Measurements from ENCODE around the gene RIGI. TPM values are rescaled to one million over a fixed set of nuclear protein-coding genes. Genes with fewer than 3 reads are reported as not detected.
"Not testable (repeated sequence)": the region's sequence is repeated elsewhere in the genome, so short reads cannot be mapped to it uniquely, and the experiment has no call there.

RIGI gene
- total RNA-seq, 3 donors from 2014 or later = 2.5 to 4.1 (median 2.5) TPM

DNA sequence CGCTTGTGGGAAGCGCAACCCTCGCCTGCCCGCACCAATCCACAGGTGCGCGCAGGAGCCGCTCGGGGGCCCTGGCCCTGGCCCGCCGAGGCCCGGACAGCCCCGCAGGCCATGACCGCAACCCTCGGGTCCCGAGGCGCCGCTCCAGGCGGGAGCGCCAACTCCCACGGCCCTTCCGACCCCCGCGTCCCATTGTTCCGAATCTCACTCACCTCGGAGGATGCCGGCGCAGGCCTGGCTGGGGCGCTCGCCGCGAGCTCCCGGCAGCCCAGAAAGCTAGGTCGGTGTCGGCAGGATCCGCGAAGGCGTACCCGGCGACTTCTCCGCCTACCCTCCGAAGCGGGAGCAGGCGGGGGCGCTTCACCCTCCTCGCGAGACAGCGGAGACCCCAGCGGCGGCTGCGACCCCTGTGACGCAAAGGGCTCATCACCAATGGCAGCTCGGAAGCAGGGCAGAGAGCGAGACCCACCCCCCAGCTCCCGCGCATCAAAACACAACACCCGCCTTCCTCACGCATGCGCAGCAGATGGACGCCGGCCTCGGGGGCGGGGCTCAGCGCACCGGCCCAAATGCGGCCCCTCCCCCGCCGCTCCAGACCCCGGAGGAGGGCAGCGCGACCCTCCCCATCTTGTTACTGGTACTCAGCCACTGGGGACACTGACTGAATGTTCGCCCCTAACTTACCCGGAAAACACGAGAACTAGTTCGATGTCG, 24.7 kb upstream of the RIGI start:
- Mint-ChIP-seq H3K36me3 (ENCODE audit: insufficient read depth) (peaks cover 4% of the 10 kb centered on the region), H3K4me3 (peak overlapping the region; percentile 99), H3K9me3 (no peaks in the 10 kb centered on the region), H3K27me3 (ENCODE audit: low read depth) (no peaks in the 10 kb centered on the region), H3K4me1 (ENCODE audit: low read depth) (peaks cover 43% of the 10 kb centered on the region)
- DNase-seq (peak; percentile 94), ATAC-seq (peak; percentile 75 to 79)

GRCh38 chr9:32550150-32550561, 24.2 kb upstream of the RIGI start:
- peaks cover 44% of the 10 kb centered on the region for H3K4me1 Mint-ChIP-seq (ENCODE audit: low read depth)
- H3K27me3 Mint-ChIP-seq (ENCODE audit: low read depth) = no peaks in the 10 kb centered on the region
- ATAC-seq (no peak), DNase-seq (no peak)
- no peaks in the 10 kb centered on the region for H3K9me3 Mint-ChIP-seq
- peaks cover 4% of the 10 kb centered on the region for H3K36me3 Mint-ChIP-seq (ENCODE audit: insufficient read depth)
- peak overlapping the region; percentile 99 for H3K4me3 Mint-ChIP-seq

GRCh38 chr9:32548213-32548612, 22.2 kb upstream of the RIGI start:
- H3K27me3 Mint-ChIP-seq (ENCODE audit: low read depth); H3K4me3 Mint-ChIP-seq; ATAC-seq; DNase-seq; H3K9me3 Mint-ChIP-seq: not testable (repeated sequence)
- Mint-ChIP-seq H3K4me1 (ENCODE audit: low read depth) (peaks cover 38% of the 10 kb centered on the region), H3K36me3 (ENCODE audit: insufficient read depth) (peaks cover 11% of the 10 kb centered on the region)

DNA sequence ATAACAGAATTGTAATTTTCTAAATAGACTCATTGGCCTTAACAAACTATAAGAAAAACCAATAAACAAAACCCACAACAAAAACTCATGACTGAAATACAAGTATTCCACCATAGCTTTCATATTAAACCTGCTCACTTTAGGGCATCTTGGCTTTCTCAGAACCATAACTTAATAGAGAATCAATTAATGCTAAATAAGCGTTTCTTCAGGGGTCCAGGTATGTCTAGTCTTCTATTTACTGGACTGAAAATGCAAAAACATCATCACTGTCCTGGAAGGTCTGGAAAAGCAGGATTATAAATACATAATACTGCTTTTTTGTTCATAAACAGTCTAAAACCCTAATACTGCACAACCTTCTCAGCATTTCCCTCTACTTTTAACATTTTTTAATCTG, 19.9 kb upstream of the RIGI start:
- ATAC-seq (no peak), DNase-seq (no peak)
- no peaks in the 10 kb centered on the region for H3K27me3 Mint-ChIP-seq (ENCODE audit: low read depth)
- H3K4me1 Mint-ChIP-seq (ENCODE audit: low read depth) = peaks cover 38% of the 10 kb centered on the region
- no peak overlapping the region for H3K4me3 Mint-ChIP-seq
- peaks cover 27% of the 10 kb centered on the region for H3K36me3 Mint-ChIP-seq (ENCODE audit: insufficient read depth)
- no peaks in the 10 kb centered on the region for H3K9me3 Mint-ChIP-seq

DNA sequence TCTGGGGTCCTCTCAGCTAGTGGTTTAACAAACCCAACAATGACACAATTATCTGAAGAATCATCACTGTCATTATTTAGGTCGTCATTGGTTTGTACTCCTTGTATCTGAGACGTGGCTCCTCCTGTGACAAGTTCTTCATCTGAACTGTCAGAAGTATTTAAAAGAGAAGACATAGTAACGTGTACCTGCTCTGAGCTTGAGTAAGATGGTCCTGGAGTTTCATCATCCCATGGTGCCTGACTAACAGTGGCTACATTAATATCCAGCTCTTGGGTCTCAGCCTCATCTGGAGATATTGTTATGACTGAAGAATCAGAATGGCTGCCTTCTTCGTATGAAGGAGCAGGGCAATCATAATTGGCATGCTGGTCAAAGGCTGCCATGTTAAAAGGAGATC, 17.1 kb upstream of the RIGI start:
- Mint-ChIP-seq H3K27me3 (ENCODE audit: low read depth) (no peaks in the 10 kb centered on the region), H3K36me3 (ENCODE audit: insufficient read depth) (peaks cover 27% of the 10 kb centered on the region), H3K9me3 (no peaks in the 10 kb centered on the region), H3K4me1 (ENCODE audit: low read depth) (peaks cover 17% of the 10 kb centered on the region), H3K4me3 (no peak overlapping the region)
- ATAC-seq = no peak
- no peak for DNase-seq

DNA sequence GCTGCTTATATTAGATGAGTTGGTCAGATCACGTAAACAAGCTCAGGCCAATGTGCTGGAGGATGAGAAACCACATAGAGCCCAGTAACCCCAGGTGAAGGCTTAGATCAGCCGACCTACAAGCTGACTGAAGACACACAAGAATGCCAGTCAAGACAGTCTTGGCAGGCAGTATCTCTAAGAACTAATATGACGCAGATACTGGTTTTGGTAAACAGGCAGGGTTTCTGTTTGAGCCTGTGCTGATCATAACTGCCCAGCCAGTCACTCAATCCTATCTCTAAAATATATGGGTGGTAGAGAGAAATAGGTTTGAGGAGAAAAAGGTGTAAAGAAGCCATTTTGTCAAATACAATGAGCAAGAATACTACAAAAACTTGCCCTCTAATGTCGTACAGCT, 7.8 kb upstream of the RIGI start:
- Mint-ChIP-seq H3K4me1 (ENCODE audit: low read depth) (no peaks in the 10 kb centered on the region), H3K27me3 (ENCODE audit: low read depth) (no peaks in the 10 kb centered on the region), H3K9me3 (no peaks in the 10 kb centered on the region), H3K4me3 (no peak overlapping the region), H3K36me3 (ENCODE audit: insufficient read depth) (peaks cover 5% of the 10 kb centered on the region)
- ATAC-seq (no peak), DNase-seq (no peak)

DNA sequence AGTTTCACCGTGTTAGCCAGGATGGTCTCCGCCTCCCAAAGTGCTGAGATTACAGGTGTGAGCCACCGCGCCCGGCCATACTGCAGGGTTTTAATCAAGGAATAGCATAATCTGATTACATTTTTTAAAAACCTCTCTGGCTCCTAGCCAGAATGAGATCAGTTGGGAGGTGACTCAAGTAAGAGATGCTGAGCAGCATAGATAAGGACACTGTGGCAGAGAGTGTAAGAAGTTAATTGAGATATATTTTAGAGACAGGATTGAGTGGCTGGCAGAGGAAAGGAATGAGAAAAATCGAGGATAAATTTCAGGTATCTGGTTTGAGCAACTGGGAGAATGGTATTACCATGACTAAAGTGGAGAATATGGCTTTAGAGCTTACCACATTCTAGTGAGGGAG, 7.3 kb upstream of the RIGI start:
- DNase-seq = no peak
- H3K4me3 Mint-ChIP-seq = no peak overlapping the region
- no peaks in the 10 kb centered on the region for H3K27me3 Mint-ChIP-seq (ENCODE audit: low read depth)
- H3K9me3 Mint-ChIP-seq = no peaks in the 10 kb centered on the region
- H3K4me1 Mint-ChIP-seq (ENCODE audit: low read depth) = no peaks in the 10 kb centered on the region
- ATAC-seq = no peak
- H3K36me3 Mint-ChIP-seq (ENCODE audit: insufficient read depth) = peaks cover 5% of the 10 kb centered on the region

- Mint-ChIP-seq H3K36me3 (ENCODE audit: insufficient read depth) (peaks cover 16% of the 10 kb centered on the region), H3K27me3 (ENCODE audit: low read depth) (no peaks in the 10 kb centered on the region), H3K4me1 (ENCODE audit: low read depth) (peaks cover 46% of the 10 kb centered on the region), H3K9me3 (no peaks in the 10 kb centered on the region), H3K4me3 (peak overlapping the region; percentile 85)
- DNase-seq (no peak), ATAC-seq (no peak)
These were observed 682 bp upstream of the RIGI start for GRCh38 chr9:32526707-32527048.

DNA sequence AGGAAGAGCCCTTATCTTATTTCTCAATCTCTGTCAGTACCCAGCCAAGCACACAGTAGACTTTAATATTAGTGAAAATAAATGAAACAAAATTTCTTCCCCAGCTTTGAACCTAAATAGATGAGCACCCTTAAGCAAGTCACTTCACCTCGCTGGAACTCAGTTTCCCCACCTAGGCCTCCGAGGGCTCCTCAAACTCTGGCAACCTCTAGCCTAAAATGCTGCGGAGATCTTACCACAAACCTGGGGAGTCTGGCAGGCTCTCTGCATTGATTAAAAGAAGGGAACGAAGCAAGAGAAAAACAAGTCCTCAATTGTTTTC, 326 bp downstream of the RIGI start:
- Mint-ChIP-seq H3K27me3 (ENCODE audit: low read depth) (no peaks in the 10 kb centered on the region), H3K9me3 (no peaks in the 10 kb centered on the region), H3K4me3 (peak overlapping the region; percentile 85), H3K4me1 (ENCODE audit: low read depth) (peaks cover 52% of the 10 kb centered on the region), H3K36me3 (ENCODE audit: insufficient read depth) (peaks cover 17% of the 10 kb centered on the region)
- ATAC-seq (peak in 1 of 2 donors; percentile 22), DNase-seq (no peak)

- Mint-ChIP-seq H3K36me3 (ENCODE audit: insufficient read depth) (peaks cover 19% of the 10 kb centered on the region), H3K4me1 (ENCODE audit: low read depth) (peaks cover 55% of the 10 kb centered on the region), H3K9me3 (no peaks in the 10 kb centered on the region), H3K27me3 (ENCODE audit: low read depth) (no peaks in the 10 kb centered on the region), H3K4me3 (peak overlapping the region; percentile 85)
- DNase-seq = peak; percentile 8
- peak; percentile 46 to 48 for ATAC-seq
These were observed 896 bp downstream of the RIGI start for GRCh38 chr9:32524892-32525708.

GRCh38 chr9:32524558-32524891, 1.5 kb downstream of the RIGI start:
- not testable (repeated sequence) for DNase-seq; ATAC-seq; H3K27me3 Mint-ChIP-seq (ENCODE audit: low read depth); H3K9me3 Mint-ChIP-seq
- peaks cover 19% of the 10 kb centered on the region for H3K36me3 Mint-ChIP-seq (ENCODE audit: insufficient read depth)
- H3K4me3 Mint-ChIP-seq = peak overlapping the region; percentile 85
- peaks cover 57% of the 10 kb centered on the region for H3K4me1 Mint-ChIP-seq (ENCODE audit: low read depth)

GRCh38 chr9:32523910-32524309, 2.1 kb downstream of the RIGI start:
- Mint-ChIP-seq H3K36me3 (ENCODE audit: insufficient read depth) (peaks cover 19% of the 10 kb centered on the region), H3K4me3 (peak overlapping the region; percentile 85), H3K9me3 (no peaks in the 10 kb centered on the region), H3K4me1 (ENCODE audit: low read depth) (peaks cover 57% of the 10 kb centered on the region), H3K27me3 (ENCODE audit: low read depth) (no peaks in the 10 kb centered on the region)
- ATAC-seq (no peak), DNase-seq (no peak)

DNA sequence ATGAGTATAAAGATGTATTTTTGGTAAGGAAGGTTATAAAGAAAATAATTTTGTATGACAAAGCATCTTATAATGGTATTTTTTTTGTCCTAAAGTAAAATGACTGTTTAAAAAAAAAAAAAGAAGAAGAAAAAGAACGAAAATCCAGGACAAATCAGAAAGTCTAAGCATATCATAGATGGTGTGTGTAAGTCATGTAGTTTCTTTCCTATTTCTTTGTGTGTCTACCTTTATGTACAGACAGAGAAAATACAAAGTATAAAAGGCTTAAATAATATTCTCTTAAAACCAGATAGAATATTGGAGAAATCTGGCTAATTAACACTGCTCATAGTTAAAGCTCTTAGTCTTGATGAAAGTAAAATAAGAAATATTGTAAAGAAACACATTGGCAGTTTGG, 7.7 kb downstream of the RIGI start:
- Mint-ChIP-seq H3K9me3 (peaks cover 4% of the 10 kb centered on the region), H3K4me1 (ENCODE audit: low read depth) (peaks cover 47% of the 10 kb centered on the region), H3K4me3 (no peak overlapping the region), H3K27me3 (ENCODE audit: low read depth) (no peaks in the 10 kb centered on the region), H3K36me3 (ENCODE audit: insufficient read depth) (peaks cover 32% of the 10 kb centered on the region)
- no peak for DNase-seq
- ATAC-seq = no peak

- ATAC-seq = no peak
- Mint-ChIP-seq H3K4me1 (ENCODE audit: low read depth) (peaks cover 50% of the 10 kb centered on the region), H3K27me3 (ENCODE audit: low read depth) (no peaks in the 10 kb centered on the region), H3K4me3 (no peak overlapping the region), H3K36me3 (ENCODE audit: insufficient read depth) (peaks cover 21% of the 10 kb centered on the region), H3K9me3 (peaks cover 5% of the 10 kb centered on the region)
- DNase-seq = no peak
These were observed 9.8 kb downstream of the RIGI start for GRCh38 chr9:32516241-32516640.

DNA sequence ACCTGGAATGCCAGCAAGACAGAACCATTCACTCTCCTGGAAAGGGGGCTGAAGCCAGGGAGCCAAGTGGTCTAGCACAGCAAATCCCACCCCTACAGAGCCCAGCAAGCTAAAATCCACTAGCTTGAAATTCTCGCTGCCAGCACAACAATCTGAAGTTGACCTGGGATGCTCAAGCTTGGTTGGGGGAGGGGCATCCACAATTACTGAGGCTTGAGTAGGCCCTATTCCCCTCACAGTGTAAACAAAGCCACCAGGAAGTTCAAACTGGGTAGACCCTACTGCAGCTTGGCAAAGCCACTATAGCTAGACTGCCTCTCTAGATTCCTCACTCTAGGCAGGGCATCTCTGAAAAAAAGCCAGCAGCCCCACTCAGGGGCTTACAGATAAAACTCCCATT, 17.3 kb downstream of the RIGI start:
- Mint-ChIP-seq H3K4me3 (no peak overlapping the region), H3K9me3 (peaks cover 5% of the 10 kb centered on the region), H3K4me1 (ENCODE audit: low read depth) (peaks cover 53% of the 10 kb centered on the region), H3K36me3 (ENCODE audit: insufficient read depth) (peaks cover 8% of the 10 kb centered on the region), H3K27me3 (ENCODE audit: low read depth) (no peaks in the 10 kb centered on the region)
- no peak for DNase-seq
- no peak for ATAC-seq

Data from activated T-cell treated with anti-CD3 and anti-CD28 coated beads, Interleukin-2, amount 50 U/mL, for 4 hours (primary cell).